Thoracic aorta (tissue), 2 donors: Measurements from ENCODE around the gene CDC42SE2. TPM values are rescaled to one million over a fixed set of nuclear protein-coding genes. Genes with fewer than 3 reads are reported as not detected.

ENCODE experiments used
- ATAC-seq: fragments of 150-250 bp; one replicate; pipeline ENCODE4 v1.8.0; 2017; ENCODE audit warnings: low read depth; ENCODE audit not compliant: insufficient number of reproducible peaks, low FRiP score
- DNase-seq: peaks from one replicate; pipeline ENCODE4 v3.0.0-alpha.2; 2020; ENCODE audit warnings: low spot score
- H3K27ac ChIP-seq, 2 donors: fragments of 200-600 bp; sonication (generic); 1 replicate in 1 of 2; 2 replicates in 1 of 2; pipeline ENCODE4 v1.5.1; 2016; ENCODE audit warnings: mild to moderate bottlenecking in 2 of 2, moderate library complexity in 2 of 2
- H3K27me3 ChIP-seq: fragments of 200-600 bp; sonication (generic); replicated peaks from 2 replicates; pipeline ENCODE4 v1.6.0; 2016; ENCODE audit warnings: mild to moderate bottlenecking; ENCODE audit not compliant: insufficient read depth
- H3K36me3 ChIP-seq: fragments of 200-600 bp; sonication (generic); one replicate; pipeline ENCODE4 v1.5.1; 2016
- H3K4me1 ChIP-seq, 2 donors: fragments of 200-600 bp; sonication (generic); 1 replicate in 1 of 2; 2 replicates in 1 of 2; pipeline versions ENCODE4 v1.5.1 to v1.6.0; 2016; ENCODE audit warnings: low read depth in 2 of 2, mild to moderate bottlenecking in 1 of 2; ENCODE audit not compliant: control insufficient read depth in 1 of 2
- H3K4me3 ChIP-seq: fragments of 200-600 bp; sonication (generic); 2 replicates; pipeline ENCODE4 v1.5.1; 2016; ENCODE audit warnings: mild to moderate bottlenecking
- H3K9me3 ChIP-seq: fragments of 200-600 bp; sonication (generic); 2 replicates; pipeline ENCODE4 v1.5.1; 2016
- total RNA-seq, 2 donors: library from RNA; depleted of rRNA; stranded (reverse); fragments of >200 nt; gene quantifications; one replicate each; pipeline versions ENCODE4 v1.1.0 to v1.2.3, GENCODE V29; 2016
- TF ChIP-seq, protein P1 (sequence below): fragments of 200-600 bp; sonication (generic); IDR thresholded peaks from one replicate; pipeline ENCODE4 v1.5.1; 2019; ENCODE audit warnings: antibody characterized with exemption

CDC42SE2 gene
- total RNA-seq, 2 donors from 2014 or later: 20.3 to 38.0 TPM

DNA sequence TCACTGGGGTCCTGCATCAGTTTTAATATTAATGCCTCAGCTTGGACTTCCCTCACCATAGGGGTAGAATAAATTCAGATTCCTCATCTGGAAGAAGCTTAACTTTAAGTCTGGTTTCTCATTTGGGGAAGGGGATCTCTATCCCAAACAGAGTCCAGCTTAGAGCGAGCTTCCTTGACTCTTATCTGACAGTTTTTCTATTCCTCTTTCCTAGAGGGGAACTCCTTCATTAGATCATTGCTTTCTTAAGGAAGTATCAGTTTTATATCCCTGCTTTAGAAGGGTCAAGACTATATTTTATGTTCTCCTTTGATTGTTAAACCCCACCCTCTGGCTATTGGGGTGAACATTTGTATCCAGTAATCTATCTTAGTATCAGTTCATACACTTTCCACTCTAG lies 24.2 kb upstream of the CDC42SE2 start:
- Histone ChIP-seq H3K27me3 (no peaks in the 10 kb centered on the region), H3K4me3 (no peak overlapping the region), H3K4me1 (no peaks in the 10 kb centered on the region), H3K27ac (no peak overlapping the region), H3K9me3 (no peaks in the 10 kb centered on the region), H3K36me3 (no peaks in the 10 kb centered on the region)
- TF ChIP-seq, protein P1, sequence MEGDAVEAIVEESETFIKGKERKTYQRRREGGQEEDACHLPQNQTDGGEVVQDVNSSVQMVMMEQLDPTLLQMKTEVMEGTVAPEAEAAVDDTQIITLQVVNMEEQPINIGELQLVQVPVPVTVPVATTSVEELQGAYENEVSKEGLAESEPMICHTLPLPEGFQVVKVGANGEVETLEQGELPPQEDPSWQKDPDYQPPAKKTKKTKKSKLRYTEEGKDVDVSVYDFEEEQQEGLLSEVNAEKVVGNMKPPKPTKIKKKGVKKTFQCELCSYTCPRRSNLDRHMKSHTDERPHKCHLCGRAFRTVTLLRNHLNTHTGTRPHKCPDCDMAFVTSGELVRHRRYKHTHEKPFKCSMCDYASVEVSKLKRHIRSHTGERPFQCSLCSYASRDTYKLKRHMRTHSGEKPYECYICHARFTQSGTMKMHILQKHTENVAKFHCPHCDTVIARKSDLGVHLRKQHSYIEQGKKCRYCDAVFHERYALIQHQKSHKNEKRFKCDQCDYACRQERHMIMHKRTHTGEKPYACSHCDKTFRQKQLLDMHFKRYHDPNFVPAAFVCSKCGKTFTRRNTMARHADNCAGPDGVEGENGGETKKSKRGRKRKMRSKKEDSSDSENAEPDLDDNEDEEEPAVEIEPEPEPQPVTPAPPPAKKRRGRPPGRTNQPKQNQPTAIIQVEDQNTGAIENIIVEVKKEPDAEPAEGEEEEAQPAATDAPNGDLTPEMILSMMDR: no peak
- ATAC-seq: no peak
- no peak for DNase-seq

DNA sequence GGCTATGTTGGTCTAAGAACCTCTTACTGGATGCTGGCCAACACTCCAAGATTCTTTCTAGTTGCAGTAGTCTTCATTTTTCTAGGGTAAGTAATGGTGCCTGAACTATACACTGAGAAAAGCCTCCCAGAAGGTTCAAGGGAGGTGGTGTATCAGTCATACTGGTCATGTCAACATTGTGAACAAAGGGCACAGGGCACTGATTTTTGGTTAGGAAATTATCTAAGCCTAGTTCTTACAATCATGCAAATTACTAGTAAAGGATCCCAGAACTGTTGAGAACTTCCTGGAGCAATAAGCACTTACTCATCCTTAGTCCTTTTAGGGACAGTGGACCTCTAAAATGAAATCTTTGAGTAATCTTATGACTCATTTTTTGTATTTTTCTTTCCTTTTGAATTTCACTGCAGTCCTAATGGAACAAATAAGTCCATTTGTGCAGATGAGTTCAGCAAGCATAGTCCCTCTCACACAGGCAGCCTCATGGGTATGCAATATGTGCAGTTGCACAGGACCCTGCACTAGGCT lies 21.1 kb upstream of the CDC42SE2 start:
- Histone ChIP-seq H3K27ac (no peak overlapping the region), H3K4me1 (no peaks in the 10 kb centered on the region), H3K4me3 (no peak overlapping the region), H3K36me3 (no peaks in the 10 kb centered on the region), H3K27me3 (no peaks in the 10 kb centered on the region), H3K9me3 (peaks cover 10% of the 10 kb centered on the region)
- TF ChIP-seq, protein P1: no peak
- ATAC-seq (no peak), DNase-seq (no peak)

DNA sequence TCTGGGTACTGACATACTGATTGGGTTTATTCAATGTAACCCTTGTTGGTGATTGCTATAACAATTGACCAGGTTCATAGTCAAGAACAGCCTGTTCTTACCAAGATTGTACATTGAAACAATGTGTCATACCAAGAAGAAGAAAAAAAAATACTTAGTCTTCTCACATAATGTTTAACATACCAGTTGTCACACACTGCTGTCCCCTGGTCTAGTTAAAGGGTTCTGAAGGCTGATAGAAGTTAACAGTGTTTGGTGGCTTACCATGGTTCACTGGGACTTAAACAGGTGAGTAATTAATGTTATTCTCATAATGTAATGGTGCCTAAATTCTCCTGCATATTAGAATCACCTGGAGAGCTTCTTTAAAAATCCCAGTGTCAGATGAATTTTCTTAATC lies 18.5 kb upstream of the CDC42SE2 start:
- H3K4me3 ChIP-seq: no peak overlapping the region
- no peaks in the 10 kb centered on the region for H3K36me3 ChIP-seq
- no peak for DNase-seq
- TF ChIP-seq, protein P1: no peak
- no peaks in the 10 kb centered on the region for H3K4me1 ChIP-seq
- no peak overlapping the region for H3K27ac ChIP-seq
- ATAC-seq: no peak
- H3K27me3 ChIP-seq: no peaks in the 10 kb centered on the region
- H3K9me3 ChIP-seq: peaks cover 10% of the 10 kb centered on the region

DNA sequence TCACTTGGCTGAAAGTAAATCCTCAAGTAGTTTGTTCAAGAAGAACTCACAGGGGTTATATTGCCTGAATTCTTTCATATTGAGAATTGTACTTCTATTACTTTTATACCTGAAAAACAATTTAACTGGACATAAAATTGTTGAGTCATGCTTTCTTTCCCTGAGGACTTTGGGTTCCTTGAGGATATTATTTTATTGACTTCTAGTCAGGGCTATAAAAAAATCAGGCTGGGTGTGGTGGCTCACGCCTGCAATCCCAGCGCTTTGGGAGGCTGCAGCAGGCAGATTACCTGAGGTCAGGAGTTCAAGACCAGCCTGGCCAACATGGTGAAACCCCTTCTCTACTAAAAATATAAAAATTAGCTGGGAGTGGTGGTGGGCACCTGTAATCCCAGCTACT lies 17.9 kb upstream of the CDC42SE2 start:
- Histone ChIP-seq H3K36me3 (no peaks in the 10 kb centered on the region), H3K4me3 (no peak overlapping the region), H3K27ac (no peak overlapping the region), H3K27me3 (no peaks in the 10 kb centered on the region), H3K4me1 (no peaks in the 10 kb centered on the region), H3K9me3 (peaks cover 10% of the 10 kb centered on the region)
- TF ChIP-seq, protein P1: no peak
- ATAC-seq (no peak), DNase-seq (no peak)

DNA sequence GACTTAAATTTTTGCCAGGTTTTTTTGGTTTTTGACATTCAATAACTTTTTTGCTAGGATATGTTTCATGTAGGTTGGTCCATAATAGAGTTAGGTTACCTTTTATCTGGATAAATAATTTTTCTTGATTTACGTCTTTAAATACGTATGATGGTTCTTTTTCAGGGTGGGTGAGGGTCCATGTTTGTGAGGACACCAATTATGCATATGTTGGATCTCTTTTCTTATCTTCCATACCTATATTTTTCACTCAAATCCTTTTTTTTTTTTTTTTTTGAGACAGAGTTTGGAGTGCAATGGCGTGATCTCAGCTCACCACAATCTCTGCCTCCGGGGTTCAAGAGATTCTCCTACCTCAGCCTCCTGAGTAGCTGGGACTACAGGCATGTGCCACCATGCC lies 17.3 kb upstream of the CDC42SE2 start:
- Histone ChIP-seq H3K27me3 (no peaks in the 10 kb centered on the region), H3K9me3 (peaks cover 10% of the 10 kb centered on the region), H3K36me3 (no peaks in the 10 kb centered on the region), H3K4me3 (no peak overlapping the region), H3K4me1 (no peaks in the 10 kb centered on the region), H3K27ac (no peak overlapping the region)
- no peak for ATAC-seq
- DNase-seq: no peak
- TF ChIP-seq, protein P1: no peak
